Fibroblast of upper back skin (primary cell): ENCODE data around the gene NPIPB2.
"Not testable (repeated sequence)": the region's sequence is repeated elsewhere in the genome, so short reads cannot be mapped to it uniquely, and the experiment has no call there.

ENCODE experiments used
- DNase-seq: peaks from one replicate; pipeline ENCODE4 v3.0.0-alpha.2; 2013

The NPIPB2 gene

DNA sequence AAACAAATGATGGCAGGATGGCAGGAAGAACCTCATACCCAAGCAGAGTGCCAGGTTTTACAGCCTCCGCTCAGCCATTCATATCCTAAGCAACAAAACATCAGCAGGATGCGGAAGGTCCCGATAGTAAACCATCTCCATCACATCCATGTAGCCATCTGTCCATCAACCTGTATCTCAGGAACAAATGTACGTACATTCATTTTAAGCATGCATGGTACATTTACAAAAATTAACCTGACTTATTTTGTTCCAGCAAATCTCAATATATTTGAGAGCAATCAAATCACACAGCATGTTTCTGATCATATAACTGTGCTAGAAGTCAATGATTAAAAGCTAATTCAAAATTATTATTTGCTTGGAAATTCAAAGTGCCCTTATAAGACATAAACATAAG lies at the start of gene NPIPB2:
NPIPB2 (minus strand) TSS at position 101 of the 400 bp plus-strand sequence; CDS start at position 101, 0 bp downstream.
- not testable (repeated sequence) for DNase-seq

DNA sequence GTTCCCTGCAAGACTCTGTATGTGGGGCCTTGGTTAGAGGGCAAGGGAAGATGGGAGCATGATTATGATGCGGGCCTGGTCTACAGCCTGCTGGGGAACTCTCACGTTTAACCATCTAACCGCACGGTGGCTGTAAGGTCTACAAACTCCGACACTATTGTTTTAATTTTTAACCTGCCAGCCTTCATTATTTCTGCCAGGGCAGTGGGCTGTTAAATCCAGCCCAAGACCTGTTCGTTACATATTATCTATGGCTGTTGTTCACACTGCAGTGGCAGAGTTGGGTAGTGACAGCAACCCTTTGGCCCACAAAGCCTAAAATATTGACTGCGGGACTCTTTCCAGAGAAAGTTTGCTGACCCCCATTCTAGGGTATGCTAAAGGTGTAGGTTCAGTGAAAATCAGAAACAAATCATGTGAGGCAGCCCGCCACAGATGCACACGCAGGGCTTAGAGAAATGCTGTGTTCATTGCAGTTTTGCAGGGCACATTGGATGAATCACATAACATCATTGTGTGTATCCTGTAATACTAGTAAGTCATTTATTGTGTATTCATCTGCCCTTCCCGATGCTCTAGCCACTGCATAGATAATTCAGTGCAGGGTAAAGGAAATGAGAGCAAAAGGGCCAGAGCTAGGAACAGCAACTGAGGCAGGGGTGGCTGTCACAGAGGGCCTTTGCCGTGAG lies 49.0 kb upstream of the NPIPB2 start:
- no peak for DNase-seq

DNA sequence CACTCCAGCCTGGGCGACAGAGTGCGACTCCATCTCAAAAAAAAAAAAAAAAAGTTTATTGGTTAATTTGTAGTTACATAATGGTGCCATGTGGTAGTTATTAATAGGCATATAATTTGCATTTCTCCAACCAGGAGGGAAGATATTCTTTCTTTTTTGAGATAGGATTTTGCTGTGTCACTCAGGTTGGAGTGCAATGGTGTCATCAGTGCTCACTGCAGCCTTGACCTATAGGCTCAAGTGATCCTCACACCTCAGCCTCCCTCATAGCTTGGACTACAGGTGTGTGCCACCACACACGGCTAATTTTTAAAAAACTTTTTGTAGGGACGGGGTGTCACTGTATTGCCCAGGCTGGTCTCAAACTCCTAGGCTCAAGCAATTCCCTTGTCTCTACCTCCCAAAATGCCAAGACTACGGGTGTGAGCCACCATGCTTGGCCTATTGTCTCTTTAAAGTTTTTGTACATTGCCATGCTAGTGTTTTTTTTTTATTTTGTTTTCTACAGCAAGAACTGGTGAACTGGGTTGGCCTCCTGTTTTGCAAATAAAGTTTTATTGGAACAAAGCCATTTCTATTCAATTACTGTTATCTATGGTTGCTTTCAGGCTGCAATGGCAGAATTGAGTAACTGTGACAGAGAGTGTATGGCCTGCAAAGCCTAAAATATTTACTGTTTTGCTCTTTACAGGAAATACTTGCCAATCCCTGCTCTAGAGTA lies 46.6 kb upstream of the NPIPB2 start:
- DNase-seq = no peak

DNA sequence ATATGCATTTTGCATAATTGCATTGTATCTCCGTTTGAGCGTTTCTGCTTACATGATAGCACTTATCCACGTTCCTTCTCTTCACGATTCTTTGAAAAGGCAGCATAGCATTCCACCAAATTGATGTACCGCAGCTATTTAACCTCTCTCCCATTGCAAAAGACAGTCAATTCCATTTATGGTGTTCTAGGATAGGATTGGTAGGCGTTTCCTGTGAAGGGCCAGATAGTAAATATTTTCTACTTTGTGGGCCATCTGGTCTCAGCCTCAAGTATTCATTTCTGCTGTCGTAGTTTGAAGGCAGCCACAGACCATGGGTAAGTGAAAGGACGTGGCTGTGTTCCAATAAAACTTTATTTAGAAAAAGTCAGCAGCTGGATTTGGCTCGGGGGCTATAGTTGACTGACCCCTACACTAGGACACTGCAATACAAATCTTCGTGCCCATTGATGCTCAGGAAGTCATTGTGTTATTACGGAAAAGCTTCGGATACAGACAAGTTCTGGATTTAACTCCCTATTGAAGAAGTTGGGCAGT lies 44.7 kb upstream of the NPIPB2 start:
- DNase-seq = peak; percentile 29

DNA sequence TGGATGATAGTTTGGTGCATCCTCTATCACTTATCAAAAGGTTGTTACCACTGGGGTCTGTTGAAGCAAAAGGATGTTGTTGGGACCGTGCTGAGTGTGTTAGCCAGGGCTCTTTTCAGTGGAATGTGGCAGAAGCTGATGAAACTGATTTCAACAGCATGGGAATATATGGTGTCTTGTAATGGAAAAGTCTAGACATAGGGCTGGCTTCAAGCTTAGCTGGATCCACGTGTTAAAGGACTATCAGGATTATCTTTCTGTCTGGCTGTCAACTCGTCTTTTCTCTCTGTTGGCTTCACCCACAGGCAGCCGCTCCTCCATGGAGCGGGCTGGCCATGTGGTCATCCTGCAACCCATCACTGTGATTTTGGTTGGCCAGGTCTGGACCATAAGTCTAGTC lies 43.4 kb upstream of the NPIPB2 start:
- DNase-seq = peak; percentile 46

DNA sequence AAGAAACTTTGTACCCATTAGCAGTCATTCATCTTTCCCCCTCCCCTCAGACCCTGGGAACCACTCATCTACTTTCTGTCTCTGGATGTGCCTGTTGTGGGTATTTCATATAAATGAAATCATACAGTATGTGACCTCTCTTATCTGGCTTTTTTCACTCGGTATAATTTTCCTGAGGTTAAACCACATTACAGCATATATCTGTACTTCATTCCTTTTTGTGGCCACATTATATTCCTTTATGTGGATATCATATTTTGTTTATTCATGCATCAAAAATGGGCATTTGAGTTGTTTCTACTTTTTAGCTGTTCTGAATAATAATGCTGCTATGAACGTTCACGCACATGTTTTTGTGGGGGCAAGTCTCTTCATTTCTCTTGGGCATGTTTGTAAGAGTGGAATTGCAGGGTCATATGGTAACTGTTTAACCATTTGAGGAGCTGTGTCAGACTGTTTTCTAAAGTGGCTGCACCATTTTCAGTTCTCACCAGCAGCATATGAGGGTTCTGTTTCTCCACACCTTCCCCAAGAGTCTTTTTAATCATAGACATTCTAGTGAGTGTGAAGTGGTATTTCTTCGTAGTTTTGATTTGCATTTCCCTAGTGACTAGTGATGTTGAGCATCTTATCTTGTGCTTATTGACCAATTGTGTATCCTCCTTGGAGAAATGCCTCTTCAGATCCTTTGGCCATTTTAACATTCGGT lies 38.4 kb upstream of the NPIPB2 start:
- no peak for DNase-seq

DNA sequence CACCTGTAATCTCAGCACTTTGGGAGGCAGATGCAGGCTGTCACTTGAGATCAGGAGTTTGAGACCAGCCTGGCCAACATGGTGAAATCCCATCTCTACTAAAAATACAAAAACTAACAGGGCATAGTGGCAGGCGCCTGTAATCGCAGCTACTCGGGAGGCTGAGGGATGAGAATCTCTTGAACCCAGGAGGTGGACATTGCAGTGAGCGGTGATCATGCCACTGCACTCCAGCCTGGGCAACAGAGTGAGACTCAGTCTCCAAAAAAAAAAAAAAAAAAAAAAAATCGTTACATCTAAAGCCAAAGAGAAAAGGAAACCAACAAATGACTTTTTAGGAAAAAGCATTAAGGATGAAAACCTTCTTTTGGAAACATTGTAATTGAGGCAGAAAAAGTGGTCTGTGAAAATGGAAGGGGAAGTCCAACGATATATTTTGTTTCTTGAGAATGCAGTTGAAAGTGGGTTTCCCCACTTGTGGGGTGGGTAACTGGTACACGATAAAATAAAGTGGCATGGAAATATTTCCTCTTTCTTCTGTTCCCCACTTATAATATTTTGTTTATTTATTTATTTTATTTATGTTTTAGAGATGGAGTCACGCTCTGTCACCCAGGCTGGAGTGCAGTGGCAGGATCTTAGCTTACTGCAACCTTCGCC lies 37.3 kb upstream of the NPIPB2 start:
- DNase-seq = no peak

DNA sequence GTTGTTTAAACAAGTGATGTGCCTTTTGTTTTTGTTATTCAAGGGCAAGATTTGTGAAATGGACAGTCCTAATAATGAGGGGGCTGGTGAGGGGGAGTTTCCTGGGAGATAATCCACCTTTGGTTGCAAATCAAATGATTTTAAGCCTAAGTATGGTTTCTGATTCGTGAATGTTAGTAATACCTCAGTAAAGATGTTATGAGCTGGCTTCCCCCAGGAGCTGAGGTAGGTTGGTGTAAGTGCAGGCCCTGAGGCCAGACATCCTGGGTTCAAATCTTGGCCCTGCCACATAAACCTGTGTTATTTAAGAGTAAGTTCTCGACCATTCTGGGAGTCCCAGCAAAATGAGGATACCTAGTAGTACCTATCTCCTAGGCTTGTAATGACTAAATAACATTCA lies 36.2 kb upstream of the NPIPB2 start:
- DNase-seq = no peak

DNA sequence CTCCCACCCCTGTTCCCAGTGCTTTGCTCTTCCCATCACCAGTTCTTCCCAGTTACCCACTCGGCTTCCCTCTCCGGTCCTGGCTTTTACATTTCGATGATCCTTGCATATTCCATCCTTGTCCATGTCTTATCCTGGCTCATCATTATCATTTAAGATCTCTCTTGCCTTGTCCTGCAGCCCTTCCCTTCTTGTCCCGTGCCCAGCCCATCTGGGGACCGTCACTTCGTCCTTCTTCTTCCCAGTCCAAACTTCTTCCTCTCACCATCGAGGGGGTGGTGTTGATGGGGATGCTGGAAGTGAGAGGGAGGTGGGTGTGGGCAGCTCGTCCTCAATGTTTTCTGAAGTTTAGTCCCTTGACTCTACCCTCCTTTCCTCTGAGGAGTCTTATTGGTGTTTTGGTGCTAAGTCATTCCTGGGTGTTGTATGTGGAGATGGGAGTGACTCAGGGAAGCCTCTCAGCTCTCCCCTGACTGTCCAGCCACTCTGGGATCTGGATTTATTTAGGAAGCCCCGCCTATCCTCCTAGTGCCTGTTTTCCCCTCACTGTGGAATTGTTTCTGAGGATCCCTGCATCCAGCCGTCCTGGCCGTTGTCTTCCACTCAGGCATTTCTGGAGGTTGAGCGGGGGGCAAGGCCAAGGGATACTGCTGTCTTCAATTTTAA lies 35.7 kb upstream of the NPIPB2 start:
- peak; percentile 81 for DNase-seq

DNA sequence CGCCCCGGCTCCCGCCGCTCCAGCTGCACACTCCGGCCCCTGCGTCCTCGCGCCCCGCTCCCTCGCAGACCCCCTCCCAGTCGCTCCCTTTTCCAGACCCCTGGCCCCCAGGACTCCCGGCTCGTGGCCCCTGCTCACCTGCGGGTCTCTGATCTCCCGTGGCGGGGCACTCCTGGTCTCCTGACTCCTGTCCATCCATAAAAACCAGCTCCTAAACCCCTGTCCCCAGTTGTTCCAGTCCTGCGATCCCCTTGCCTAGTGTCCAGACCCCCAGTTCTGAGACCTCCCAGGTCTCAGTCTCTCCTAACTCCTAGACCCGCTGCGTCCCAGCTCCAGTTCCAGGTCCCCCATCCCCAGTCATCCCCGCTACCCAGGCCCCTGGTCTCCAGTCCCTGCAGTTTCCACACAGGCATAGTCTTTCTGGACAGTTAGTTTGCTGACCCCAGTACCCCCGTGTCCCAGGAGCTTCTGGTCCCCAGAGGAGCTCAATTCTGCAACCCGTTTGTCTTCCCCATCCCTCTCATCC lies 35.1 kb upstream of the NPIPB2 start:
- no peak for DNase-seq

DNA sequence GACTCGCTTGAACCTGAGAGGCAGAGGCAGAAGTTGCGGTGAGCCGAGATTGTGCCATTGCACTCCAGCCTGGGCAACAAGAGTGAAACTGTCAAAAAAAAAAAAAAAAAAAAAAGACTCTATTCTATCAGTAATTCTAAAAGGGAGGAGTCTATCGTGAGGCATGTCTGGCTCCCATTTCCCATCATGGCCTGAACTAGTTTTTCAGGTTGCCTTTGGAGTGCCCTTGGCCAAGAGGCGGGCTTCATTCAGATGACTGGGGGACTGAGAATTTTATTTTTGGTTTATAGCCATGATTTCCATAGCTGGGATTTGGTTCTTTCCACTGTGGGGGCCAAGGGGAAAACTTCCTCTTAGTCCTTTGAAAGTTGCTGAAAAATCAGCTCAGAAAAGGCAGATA lies 31.2 kb upstream of the NPIPB2 start:
- no peak for DNase-seq

DNA sequence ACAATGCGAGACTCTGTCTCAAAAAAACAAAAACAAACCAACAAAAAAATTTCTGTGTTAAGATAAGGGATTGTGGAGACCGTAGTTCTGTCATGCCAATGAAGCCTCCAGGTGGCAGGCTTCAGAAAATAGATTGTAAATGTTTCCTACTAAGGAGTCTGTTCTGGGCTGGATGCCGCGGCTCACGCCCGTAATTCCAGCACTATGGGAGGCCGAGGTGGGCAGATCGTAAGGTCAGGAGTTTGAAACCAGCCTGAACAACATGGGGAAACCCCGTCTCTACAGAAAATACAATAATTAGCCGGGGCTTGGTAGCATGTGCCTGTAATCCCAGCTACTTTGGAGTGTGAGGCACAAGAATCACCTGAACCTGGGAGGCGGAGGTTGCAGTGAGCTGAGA lies 30.3 kb upstream of the NPIPB2 start:
- DNase-seq = no peak

DNA sequence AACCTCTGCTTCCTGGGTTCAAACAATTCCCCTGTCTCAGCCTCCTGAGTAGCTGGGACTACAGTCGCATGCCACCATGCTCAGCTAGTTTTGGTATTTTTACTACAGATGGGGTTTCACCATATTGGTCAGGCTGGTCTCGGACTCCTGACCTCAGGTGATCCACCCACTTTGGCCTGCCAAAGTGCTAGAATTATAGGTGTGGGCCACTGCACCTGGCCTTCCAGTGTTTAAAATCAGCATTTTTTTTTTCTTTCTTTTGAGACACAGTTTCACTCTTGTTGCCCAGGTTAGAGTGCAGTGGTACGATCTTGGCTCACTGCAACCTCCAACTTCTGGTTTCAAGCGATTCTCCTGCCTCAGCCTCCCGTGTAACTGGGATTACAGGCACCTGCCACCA lies 28.4 kb upstream of the NPIPB2 start:
- not testable (repeated sequence) for DNase-seq

DNA sequence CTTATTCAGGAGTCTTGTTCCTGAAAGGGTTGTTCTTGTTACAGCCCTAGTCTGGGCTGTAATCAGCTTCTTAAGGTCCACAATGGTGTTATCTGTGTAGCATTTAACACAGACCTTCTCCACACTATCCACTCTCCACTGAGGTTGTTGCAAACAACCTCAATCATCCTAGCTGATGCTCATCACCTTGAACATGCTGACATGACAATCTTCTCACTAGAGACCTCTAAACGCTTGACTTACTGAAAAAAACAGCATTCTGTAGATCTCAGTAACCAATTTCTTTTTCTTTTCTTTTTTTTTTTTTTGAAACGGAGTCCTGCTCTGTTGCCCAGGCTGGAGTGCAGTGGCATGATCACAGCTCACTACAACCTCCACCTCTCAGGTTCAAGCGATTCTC lies 26.7 kb upstream of the NPIPB2 start:
- no peak for DNase-seq

DNA sequence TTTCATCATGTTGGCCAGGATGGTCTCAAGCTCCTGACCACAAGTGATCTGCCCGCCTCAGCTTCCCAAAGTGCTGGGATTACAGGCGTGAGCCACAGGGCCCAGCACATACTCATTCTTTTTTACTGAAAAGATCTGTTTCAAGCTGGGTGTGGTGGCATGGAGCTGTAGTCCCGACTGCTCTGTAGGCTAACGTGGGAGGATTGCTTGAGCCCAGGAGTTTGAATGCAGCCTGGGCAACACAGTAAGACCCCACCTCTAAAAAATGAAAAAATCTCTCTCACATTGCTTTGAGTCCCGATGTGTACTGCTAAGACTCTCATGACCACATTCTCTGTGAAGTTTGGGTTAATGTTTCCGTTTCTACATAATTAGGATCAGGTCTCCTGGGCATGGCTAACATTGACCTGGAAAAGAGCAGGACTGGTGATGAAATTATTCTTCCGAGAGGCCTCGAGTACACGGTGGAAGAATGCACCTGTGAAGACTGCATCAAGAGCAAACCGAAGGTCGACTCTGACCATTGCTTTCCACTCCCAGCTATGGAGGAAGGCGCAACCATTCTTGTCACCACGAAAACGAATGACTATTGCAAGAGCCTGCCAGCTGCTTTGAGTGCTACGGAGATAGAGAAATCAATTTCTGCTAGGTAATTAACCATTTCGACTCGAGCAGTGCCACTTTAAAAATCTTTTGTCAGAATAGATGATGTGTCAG lies 25.5 kb upstream of the NPIPB2 start:
- no peak for DNase-seq

DNA sequence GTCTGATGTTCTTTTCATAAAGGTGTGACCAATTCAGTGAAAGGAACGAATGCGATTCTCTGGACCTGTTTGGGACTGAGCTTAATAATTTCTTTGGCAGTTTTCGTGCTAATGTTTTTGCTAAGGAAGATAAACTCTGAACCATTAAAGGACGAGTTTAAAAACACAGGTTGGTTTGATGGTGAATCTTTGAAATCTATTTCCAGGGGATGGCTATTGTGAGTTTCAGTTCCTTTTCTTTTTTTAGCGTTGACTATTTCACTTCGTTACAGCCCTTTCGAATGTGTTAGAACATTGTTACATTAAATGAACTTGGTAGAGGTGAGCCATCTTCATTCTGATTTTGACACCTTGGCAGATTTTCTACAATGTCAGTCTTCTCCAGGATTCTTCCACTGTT lies 24.3 kb upstream of the NPIPB2 start:
- DNase-seq = no peak

DNA sequence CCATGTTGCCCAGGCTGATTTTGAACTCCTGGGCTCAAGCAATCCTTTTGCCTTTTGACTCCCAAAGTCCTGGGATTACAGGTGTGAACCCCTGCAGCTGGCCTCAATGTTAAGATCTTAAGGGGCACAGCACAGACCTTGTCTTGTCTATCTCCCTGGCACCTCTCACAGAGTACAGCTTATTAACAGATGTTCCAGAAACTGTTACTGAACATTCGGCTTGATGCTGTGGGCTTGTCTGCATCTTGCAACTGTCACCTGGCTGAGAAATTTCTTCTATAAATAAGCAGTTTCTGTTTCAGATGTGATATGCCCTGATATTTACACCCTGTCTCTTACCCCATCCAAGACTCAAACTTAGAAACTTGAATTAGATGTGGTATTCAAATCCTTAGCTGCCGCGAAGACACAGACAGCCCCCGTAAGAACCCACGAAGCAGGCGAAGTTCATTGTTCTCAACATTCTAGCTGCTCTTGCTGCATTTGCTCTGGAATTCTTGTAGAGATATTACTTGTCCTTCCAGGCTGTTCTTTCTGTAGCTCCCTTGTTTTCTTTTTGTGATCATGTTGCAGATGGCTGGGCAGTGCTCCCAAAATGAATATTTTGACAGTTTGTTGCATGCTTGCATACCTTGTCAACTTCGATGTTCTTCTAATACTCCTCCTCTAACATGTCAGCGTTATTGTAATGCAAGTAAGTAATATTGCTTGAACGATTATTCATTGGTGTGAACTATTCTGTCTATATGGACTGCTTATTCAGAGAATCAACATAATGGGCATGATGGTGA lies 23.1 kb upstream of the NPIPB2 start, which contains the start of gene TNFRSF17:
TNFRSF17 (plus strand) TSS at position 450 of the 791 bp plus-strand sequence; CDS start at position 565, 115 bp downstream.
- no peak for DNase-seq

DNA sequence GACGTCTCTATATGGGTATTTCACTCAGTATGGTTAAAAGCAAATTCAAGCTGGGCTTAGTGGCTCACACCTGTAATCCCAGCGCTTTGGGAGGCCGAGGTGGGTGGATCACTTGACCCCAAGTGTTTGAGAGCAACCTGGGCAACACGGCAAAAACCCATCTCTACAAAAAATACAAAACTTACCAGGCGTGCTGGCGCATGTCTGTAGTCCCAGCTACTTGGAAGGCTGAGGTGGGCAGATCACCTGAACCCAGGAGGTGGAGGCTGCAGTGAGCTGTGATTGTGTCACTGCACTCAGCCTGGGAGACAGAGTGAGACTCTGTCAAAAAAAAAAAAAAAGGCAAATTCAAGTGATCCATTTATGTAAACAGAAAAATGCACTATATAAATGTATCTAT lies 21.9 kb upstream of the NPIPB2 start:
- no peak for DNase-seq

DNA sequence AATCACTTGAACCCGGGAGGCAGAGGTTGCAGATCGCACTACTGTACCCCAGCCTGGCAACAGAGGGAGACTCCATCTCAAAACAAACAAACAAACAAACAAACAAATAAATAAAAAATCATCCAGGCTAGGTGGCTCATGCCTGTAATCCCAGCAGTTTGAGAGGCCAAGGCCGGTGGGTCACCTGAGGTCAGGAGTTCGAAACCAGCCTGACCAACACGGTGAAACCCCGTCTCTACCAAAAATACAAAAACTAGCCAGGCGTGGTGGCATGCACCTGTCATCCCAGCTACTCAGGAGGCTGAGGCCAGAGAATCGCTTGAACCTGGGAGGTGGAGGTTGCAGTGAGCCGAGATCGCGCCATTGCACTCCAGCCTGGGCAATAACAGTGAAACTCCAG lies 21.1 kb upstream of the NPIPB2 start:
- not testable (repeated sequence) for DNase-seq

DNA sequence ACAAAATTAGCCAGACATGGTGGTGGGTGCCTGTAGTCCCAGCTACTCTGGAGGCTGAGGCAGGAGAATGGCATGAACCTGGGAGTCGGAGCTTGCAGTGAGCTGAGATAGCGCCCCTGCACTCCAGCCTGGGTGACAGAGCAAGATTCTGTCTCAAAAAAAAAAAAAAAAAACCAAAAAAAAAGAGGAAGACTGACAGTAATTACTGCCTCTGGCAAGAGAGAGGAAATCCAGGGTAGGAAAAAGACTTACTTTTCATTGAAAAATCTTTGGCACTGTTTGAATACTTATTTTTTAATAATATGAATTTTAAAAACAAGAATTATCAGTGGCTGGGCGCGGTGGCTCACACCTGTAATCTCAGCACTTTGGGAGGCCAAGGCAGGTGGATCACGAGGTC lies 20.6 kb upstream of the NPIPB2 start:
- DNase-seq = not testable (repeated sequence)
